CD14-positive monocyte (primary cell): Measurements from ENCODE around the gene FATE1. TPM values are rescaled to one million over a fixed set of nuclear protein-coding genes. Genes with fewer than 3 reads are reported as not detected.
A peak's percentile ranks its signal among the peaks of the same experiment; 100 is the strongest.

Experiments used
- DNase-seq, 3 donors: peaks; one replicate each; pipeline ENCODE4 v3.0.0-alpha.2; 2011 to 2022
- H2AFZ ChIP-seq: 2 replicates; pipeline ENCODE4 v1.6.0; 2012; ENCODE audit warnings: mild to moderate bottlenecking, low read depth, low read length, inconsistent platforms; ENCODE audit not compliant: insufficient read depth, poor library complexity, severe bottlenecking
- H3K27ac ChIP-seq, 2 donors: 1 replicate in 1 of 2; 2 replicates in 1 of 2; pipeline ENCODE4 v1.5.1; 2012 to 2013; ENCODE audit warnings: low read length in 2 of 2, control low read depth in 1 of 2, inconsistent platforms in 1 of 2, low read depth in 1 of 2, mild to moderate bottlenecking in 1 of 2
- H3K27me3 ChIP-seq, 2 donors: one replicate each; pipeline versions ENCODE4 v1.6.0 to v1.6.1; 2011 to 2013; ENCODE audit warnings: low read length in 2 of 2; ENCODE audit not compliant: control insufficient read depth in 2 of 2, insufficient read depth in 2 of 2
- H3K36me3 ChIP-seq, 2 donors: replicated peaks in 1 of 2; 1 replicate in 1 of 2; 2 replicates in 1 of 2; pipeline versions ENCODE4 v1.5.1 to v1.6.1; 2012 to 2013; ENCODE audit warnings: low read length in 2 of 2, control low read depth in 1 of 2, inconsistent platforms in 1 of 2, mild to moderate bottlenecking in 1 of 2; ENCODE audit not compliant: insufficient read depth in 2 of 2, control insufficient read depth in 1 of 2
- H3K4me1 ChIP-seq, 2 donors: 1 replicate in 1 of 2; 2 replicates in 1 of 2; pipeline versions ENCODE4 v1.5.1 to v1.6.1; 2012 to 2013; ENCODE audit warnings: low read length in 2 of 2, control low read depth in 1 of 2, inconsistent platforms in 1 of 2, mild to moderate bottlenecking in 1 of 2, moderate library complexity in 1 of 2; ENCODE audit not compliant: insufficient read depth in 2 of 2, control insufficient read depth in 1 of 2
- H3K4me2 ChIP-seq: replicated peaks from 2 replicates; pipeline ENCODE3; 2012; ENCODE audit warnings: low read length, moderate library complexity, mild to moderate bottlenecking; ENCODE audit not compliant: poor library complexity, severe bottlenecking; ENCODE audit errors: extremely low read depth
- H3K4me3 ChIP-seq, 3 experiments: fragments of 200-600 bp in 1 of 3; sonication (generic) in 1 of 3; replicated peaks in 1 of 3; 1 replicate in 2 of 3; 2 replicates in 1 of 3; pipeline ENCODE4 v1.5.1; 2011 to 2013; ENCODE audit warnings: low read length in 3 of 3, mild to moderate bottlenecking in 3 of 3, control low read depth in 2 of 3, low read depth in 2 of 3, inconsistent platforms in 1 of 3, moderate library complexity in 1 of 3
- H3K79me2 ChIP-seq: 2 replicates; pipeline ENCODE4 v1.6.0; 2012; ENCODE audit warnings: mild to moderate bottlenecking, control low read depth, inconsistent platforms, low read length, moderate library complexity; ENCODE audit not compliant: insufficient read depth
- H3K9ac ChIP-seq: 2 replicates; pipeline ENCODE4 v1.6.0; 2017; ENCODE audit warnings: low read length, mild to moderate bottlenecking; ENCODE audit not compliant: insufficient read depth, poor library complexity, severe bottlenecking
- H3K9me3 ChIP-seq, 2 donors: replicated peaks in 1 of 2; 1 replicate in 1 of 2; 2 replicates in 1 of 2; pipeline versions ENCODE4 v1.5.1 to v1.6.1; 2012 to 2013; ENCODE audit warnings: low read length in 2 of 2, control low read depth in 1 of 2; ENCODE audit not compliant: control insufficient read depth in 1 of 2, insufficient read depth in 1 of 2
- H4K20me1 ChIP-seq: 2 replicates; pipeline ENCODE4 v1.6.0; 2012; ENCODE audit warnings: mild to moderate bottlenecking, low read length, control low read depth, moderate library complexity; ENCODE audit not compliant: insufficient read depth
- H3K27ac Mint-ChIP-seq, 7 donors: one replicate each; pipeline ENCODE4 v1.8.0; 2020; ENCODE audit warnings: mild to moderate bottlenecking in 7 of 7, mixed read lengths in 7 of 7, moderate library complexity in 6 of 7, inconsistent platforms in 2 of 7
- H3K27me3 Mint-ChIP-seq, 3 donors: one replicate each; pipeline ENCODE4 v1.8.0; 2021 to 2022; ENCODE audit warnings: low read depth in 3 of 3, mild to moderate bottlenecking in 3 of 3, mixed read lengths in 3 of 3, moderate library complexity in 3 of 3, inconsistent platforms in 1 of 3
- H3K36me3 Mint-ChIP-seq, 2 donors: one replicate each; pipeline ENCODE4 v1.8.0; 2020; ENCODE audit warnings: mixed read lengths in 2 of 2, inconsistent platforms in 1 of 2, mild to moderate bottlenecking in 1 of 2
- H3K4me1 Mint-ChIP-seq: one replicate; pipeline ENCODE4 v1.8.0; 2020; ENCODE audit warnings: mild to moderate bottlenecking, mixed read lengths
- H3K4me3 Mint-ChIP-seq, 2 donors: one replicate each; pipeline ENCODE4 v1.8.0; 2020; ENCODE audit warnings: mild to moderate bottlenecking in 2 of 2, mixed read lengths in 2 of 2, moderate library complexity in 1 of 2
- H3K9me3 Mint-ChIP-seq, 7 donors: one replicate each; pipeline ENCODE4 v1.8.0; 2020 to 2022; ENCODE audit warnings: mixed read lengths in 7 of 7, mild to moderate bottlenecking in 6 of 7, moderate library complexity in 6 of 7, inconsistent platforms in 2 of 7
- WGBS: methylation state at CpG from one replicate; pipeline ENCODE4 v1.1.5; 2013; ENCODE audit warnings: missing lambda C conversion rate; ENCODE audit not compliant: insufficient coverage; 5-methylcytosine and 5-hydroxymethylcytosine counted together
- intact Hi-C, 2 donors: fragments of 100-400 bp; cut with micrococcal nuclease; formaldehyde crosslinking; loops; one replicate each; pipeline versions ENCODE4 v1.15.0 to v1.15.1; 2023
- polyA plus RNA-seq, 3 donors: library from polyadenylated mRNA; depleted of rRNA in 1 of 3; unstranded in 2 of 3; stranded (reverse) in 1 of 3; fragments of 300-500 nt in 2 of 3; fragments of >200 nt in 1 of 3; fragmentation: Illumina TruSeq in 2 of 3; gene quantifications; 1 replicate in 2 of 3; 2 replicates in 1 of 3; pipeline ENCODE4 v1.2.3, GENCODE V29; 2012 to 2021
- TF ChIP-seq, protein P1 (sequence below): fragments of 200-600 bp; IDR thresholded peaks from one replicate; pipeline ENCODE4 v1.8.0; 2022; ENCODE audit warnings: antibody characterized with exemption, mild to moderate bottlenecking

The FATE1 gene
- polyA plus RNA-seq, 3 donors = not detected

DNA sequence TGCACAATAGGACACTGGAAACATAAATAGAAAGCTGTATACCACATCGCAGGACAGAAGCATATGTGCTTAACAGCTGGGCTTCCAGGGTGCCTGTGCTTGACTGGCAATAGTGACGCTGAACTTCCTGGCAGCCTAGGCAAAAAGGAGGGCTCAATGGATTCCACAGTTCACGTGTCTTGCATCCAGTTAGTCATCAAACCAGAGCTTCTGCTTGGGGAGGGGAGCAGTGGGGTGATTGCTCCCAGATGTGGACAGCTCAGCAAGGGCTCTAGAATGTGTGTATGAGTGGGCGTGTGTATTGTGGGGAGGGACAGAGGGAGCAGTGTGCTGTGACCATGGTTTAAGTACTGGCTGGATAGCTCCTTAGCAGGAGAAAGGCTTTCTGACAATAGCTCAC is 18.3 kb upstream of the FATE1 start:
- DNase-seq = no peak
- 83% methylated on average over 1 of the region's 4 CpGs for WGBS
- Mint-ChIP-seq H3K27ac (peak overlapping the region in 1 of 7 donors; percentile 4), H3K4me1 (no peaks in the 10 kb centered on the region), H3K27me3 (peaks cover 10 to 26% (median 18%) of the 10 kb centered on the region in 3 donors), H3K9me3 (peaks cover 0 to 18% (median 4%) of the 10 kb centered on the region in 7 donors), H3K4me3 (no peak overlapping the region), H3K36me3 (no peaks in the 10 kb centered on the region)
- Histone ChIP-seq H3K9ac (no peak overlapping the region), H3K4me2 (no peak overlapping the region), H3K36me3 (no peaks in the 10 kb centered on the region), H3K27me3 (peaks cover 0 to 7% of the 10 kb centered on the region in 2 donors), H3K9me3 (no peaks in the 10 kb centered on the region), H3K79me2 (no peaks in the 10 kb centered on the region), H3K4me3 (no peak overlapping the region), H4K20me1 (no peaks in the 10 kb centered on the region), H3K4me1 (no peaks in the 10 kb centered on the region), H3K27ac (no peak overlapping the region), H2AFZ (no peak overlapping the region)
- intact Hi-C loops = no loop called here
- TF ChIP-seq, protein P1, sequence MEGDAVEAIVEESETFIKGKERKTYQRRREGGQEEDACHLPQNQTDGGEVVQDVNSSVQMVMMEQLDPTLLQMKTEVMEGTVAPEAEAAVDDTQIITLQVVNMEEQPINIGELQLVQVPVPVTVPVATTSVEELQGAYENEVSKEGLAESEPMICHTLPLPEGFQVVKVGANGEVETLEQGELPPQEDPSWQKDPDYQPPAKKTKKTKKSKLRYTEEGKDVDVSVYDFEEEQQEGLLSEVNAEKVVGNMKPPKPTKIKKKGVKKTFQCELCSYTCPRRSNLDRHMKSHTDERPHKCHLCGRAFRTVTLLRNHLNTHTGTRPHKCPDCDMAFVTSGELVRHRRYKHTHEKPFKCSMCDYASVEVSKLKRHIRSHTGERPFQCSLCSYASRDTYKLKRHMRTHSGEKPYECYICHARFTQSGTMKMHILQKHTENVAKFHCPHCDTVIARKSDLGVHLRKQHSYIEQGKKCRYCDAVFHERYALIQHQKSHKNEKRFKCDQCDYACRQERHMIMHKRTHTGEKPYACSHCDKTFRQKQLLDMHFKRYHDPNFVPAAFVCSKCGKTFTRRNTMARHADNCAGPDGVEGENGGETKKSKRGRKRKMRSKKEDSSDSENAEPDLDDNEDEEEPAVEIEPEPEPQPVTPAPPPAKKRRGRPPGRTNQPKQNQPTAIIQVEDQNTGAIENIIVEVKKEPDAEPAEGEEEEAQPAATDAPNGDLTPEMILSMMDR = no peak

DNA sequence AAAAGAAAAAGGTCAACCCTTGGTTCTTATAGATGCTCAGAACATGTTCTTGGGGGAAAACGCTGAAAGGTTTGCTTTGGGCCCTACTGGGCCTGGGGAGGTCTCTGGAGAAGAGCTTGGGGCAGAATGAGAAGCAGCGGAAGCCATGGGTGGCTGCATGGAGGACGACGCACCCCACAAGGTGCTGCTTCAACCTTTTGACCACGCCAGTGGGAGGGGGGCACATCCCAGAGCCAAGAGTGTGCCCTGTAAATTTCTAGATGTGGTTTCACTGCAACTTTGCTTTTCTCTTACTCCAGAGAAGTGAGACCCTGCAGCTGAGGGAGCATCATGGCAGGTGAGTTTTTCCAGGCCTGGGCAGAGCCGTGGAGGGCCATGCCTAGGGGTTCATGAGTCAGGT is 17.4 kb upstream of the FATE1 start:
- DNase-seq = no peak
- H3K27ac Mint-ChIP-seq = no peak overlapping the region
- no peaks in the 10 kb centered on the region for H3K9me3 ChIP-seq
- WGBS = no CpG with 5 or more reads among the region's 6 CpGs
- TF ChIP-seq, protein P1 = no peak
- H3K36me3 ChIP-seq = no peaks in the 10 kb centered on the region
- no peak overlapping the region for H3K9ac ChIP-seq
- no peaks in the 10 kb centered on the region for H3K79me2 ChIP-seq
- H3K9me3 Mint-ChIP-seq = peaks cover 0 to 18% (median 4%) of the 10 kb centered on the region in 7 donors
- H3K27me3 ChIP-seq = peaks cover 0 to 7% of the 10 kb centered on the region in 2 donors
- H3K4me2 ChIP-seq = no peak overlapping the region
- H3K36me3 Mint-ChIP-seq = no peaks in the 10 kb centered on the region
- intact Hi-C loops = no loop called here
- no peak overlapping the region for H3K4me3 Mint-ChIP-seq
- H2AFZ ChIP-seq = no peak overlapping the region
- H3K4me1 ChIP-seq = no peaks in the 10 kb centered on the region
- no peaks in the 10 kb centered on the region for H3K4me1 Mint-ChIP-seq
- no peaks in the 10 kb centered on the region for H4K20me1 ChIP-seq
- H3K27ac ChIP-seq = no peak overlapping the region
- H3K4me3 ChIP-seq = no peak overlapping the region
- H3K27me3 Mint-ChIP-seq = peaks cover 10 to 23% (median 17%) of the 10 kb centered on the region in 3 donors
